GM10248 (cell line): ENCODE measurements around the gene CHCHD6.

Experiments used
- CTCF ChIA-PET: fragments of 300-600 bp; sonication (Branson Sonifier 250); formaldehyde crosslinking; extraction: SDS; loops from one replicate; lab custom pipeline; 2021; ENCODE audit warnings: antibody characterized with exemption; lab: Yijun Ruan, JAX
- POLR2A ChIA-PET: fragments of 350-650 bp; sonication (Branson Sonifier 250); formaldehyde crosslinking; extraction: SDS; loops from one replicate; lab custom pipeline; 2020; ENCODE audit warnings: antibody characterized with exemption; lab: Yijun Ruan, JAX
- DNase-seq: peaks from one replicate; pipeline ENCODE4 v3.0.0; 2012; ENCODE audit errors: extremely low spot score
- TF ChIP-seq, protein P1 (sequence below): IDR thresholded peaks from 2 replicates; pipeline ENCODE4 v1.5.1; 2012; ENCODE audit warnings: mild to moderate bottlenecking, low read depth; ENCODE audit errors: extremely low read depth, missing control alignments, control extremely low read depth

CHCHD6 gene

DNA sequence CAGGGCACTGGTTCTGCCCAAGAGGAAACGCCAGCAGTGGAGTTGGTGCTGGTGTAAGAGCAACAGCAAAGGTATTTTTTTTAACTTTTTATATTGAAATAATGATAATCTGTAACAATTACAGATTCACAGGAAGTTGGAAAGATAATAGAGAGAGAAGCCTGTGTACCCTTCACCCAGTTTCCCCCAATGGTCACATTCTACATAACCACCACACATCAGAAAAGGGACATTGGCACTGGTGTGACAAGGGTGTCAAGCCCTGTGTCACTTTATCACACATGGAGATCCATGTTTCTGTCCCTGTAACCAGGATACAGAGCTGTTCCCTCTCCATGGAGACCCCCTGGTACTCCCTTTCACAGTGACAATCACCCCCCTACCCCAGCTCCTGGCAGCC, 269.8 kb downstream of the CHCHD6 start:
- CTCF ChIA-PET: interaction anchor here (0.8 to 7.2 kb wide), 3 partner anchors 9 to 60 kb away, joined by 3 to 29 read pairs (median 4); partner anchors contain the start of gene PLXNA1
- no peak for DNase-seq
- TF ChIP-seq, protein P1, sequence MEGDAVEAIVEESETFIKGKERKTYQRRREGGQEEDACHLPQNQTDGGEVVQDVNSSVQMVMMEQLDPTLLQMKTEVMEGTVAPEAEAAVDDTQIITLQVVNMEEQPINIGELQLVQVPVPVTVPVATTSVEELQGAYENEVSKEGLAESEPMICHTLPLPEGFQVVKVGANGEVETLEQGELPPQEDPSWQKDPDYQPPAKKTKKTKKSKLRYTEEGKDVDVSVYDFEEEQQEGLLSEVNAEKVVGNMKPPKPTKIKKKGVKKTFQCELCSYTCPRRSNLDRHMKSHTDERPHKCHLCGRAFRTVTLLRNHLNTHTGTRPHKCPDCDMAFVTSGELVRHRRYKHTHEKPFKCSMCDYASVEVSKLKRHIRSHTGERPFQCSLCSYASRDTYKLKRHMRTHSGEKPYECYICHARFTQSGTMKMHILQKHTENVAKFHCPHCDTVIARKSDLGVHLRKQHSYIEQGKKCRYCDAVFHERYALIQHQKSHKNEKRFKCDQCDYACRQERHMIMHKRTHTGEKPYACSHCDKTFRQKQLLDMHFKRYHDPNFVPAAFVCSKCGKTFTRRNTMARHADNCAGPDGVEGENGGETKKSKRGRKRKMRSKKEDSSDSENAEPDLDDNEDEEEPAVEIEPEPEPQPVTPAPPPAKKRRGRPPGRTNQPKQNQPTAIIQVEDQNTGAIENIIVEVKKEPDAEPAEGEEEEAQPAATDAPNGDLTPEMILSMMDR: no peak
- POLR2A ChIA-PET: no interaction called here

GRCh38 chr3:126974756-126975155, 270.7 kb downstream of the CHCHD6 start:
- DNase-seq: no peak
- ChIA-PET POLR2A (no interaction called here), CTCF (interaction anchor here (7.2 kb wide), 1 partner anchor 8 kb away, joined by 29 read pairs; the partner anchor contains the start of gene PLXNA1)
- TF ChIP-seq, protein P1: no peak

GRCh38 chr3:126976906-126977305, 272.9 kb downstream of the CHCHD6 start:
- POLR2A ChIA-PET: no interaction called here
- CTCF ChIA-PET: no interaction called here
- TF ChIP-seq, protein P1: no peak
- no peak for DNase-seq

DNA sequence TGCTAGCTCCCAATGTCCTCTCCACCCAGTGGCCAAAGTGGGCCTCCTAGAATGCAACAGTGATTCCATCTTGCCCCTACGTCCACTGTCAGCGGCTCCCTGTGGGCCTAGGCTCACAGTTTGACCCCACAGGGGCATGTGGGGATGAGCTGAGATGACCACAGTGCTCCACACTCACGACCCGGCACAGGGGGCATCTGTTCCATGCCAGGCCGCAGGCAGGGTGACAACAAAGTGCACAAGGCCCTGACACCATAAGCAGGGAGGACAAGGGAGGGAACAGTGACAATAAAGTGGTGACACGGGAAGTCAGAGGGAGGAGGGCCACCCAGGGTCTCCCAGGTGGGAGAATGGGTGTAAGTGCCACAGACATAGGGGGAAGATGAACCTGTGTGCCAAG, 273.8 kb downstream of the CHCHD6 start:
- DNase-seq: no peak
- ChIA-PET POLR2A (no interaction called here), CTCF (no interaction called here)
- TF ChIP-seq, protein P1: no peak

DNA sequence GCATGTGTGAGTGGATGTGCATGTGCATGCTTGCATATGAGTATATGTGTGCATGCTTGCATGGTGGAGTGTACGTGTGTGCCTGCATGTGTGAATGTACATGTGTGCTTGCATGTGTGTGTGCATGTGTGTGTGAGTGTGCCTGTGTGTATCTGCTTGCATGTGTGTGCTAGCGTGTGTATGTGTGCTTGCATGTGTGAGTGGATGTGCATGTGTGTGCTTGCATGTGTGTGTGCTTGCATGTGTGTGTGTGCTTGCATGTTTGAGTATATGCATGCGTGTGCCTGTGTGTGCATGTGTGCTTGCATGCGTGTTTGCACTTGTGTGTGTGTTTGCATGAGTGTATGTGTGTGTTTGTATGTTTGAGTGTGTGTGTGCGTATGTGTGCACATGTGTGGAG, 274.3 kb downstream of the CHCHD6 start:
- ChIA-PET CTCF (interaction anchor here (1.1 kb wide), 1 partner anchor 11 kb away, joined by 3 read pairs; no protein-coding TSS in a partner anchor), POLR2A (no interaction called here)
- TF ChIP-seq, protein P1: no peak
- no peak for DNase-seq

DNA sequence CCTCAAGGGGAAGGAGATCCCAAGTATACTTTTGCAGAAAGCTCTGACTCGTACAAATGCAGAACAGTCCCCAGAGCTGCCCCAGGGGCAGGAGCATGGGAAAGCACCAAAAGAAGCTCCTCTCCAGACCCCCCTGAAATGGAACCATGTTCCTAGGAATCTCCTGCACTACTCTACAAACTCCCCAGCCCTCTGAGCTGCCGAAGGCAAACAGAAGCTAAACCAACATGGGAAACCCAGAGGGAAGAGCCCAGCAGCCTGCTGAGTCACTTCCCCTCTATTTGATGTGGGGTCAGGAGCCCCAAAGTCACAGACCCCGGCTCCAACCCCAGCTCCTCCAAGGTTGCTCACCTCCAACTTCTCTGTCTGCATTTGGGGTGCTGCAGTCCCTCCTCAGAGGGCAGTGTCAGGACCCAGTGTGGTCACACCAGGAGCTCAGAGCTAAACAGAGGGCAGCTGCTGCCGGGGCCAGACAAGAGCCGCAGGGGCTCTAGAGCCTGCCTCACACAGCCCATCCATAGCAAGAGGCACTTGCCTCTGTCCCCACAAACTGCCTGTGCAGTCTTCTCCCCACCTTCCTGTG, 275.1 kb downstream of the CHCHD6 start:
- TF ChIP-seq, protein P1: no peak
- POLR2A ChIA-PET: no interaction called here
- DNase-seq: no peak
- CTCF ChIA-PET: interaction anchor here (0.7 to 1.1 kb wide), 4 partner anchors 9 to 226 kb away, joined by 3 read pairs; no protein-coding TSS in a partner anchor
